ENCODE results near the gene B3GNT8.

- TF ChIP-seq TAF1 (IDR thresholded peaks at IDR 0.05; ENCODE audit: borderline replicate concordance, low read depth, low read length) (no peak), POLR2AphosphoS5 (IDR thresholded peaks at IDR 0.05; ENCODE audit: low read depth, low read length) (no peak)
Observed at GRCh38 chr19:41452584-41453275, 25.6 kb upstream of the B3GNT8 start.

Measured in GM12892 (cell line).